H1 (cell line): ENCODE results near the gene ING1. TPM values are rescaled to one million over a fixed set of nuclear protein-coding genes. Genes with fewer than 3 reads are reported as not detected.

Experiments
- CREB1 ChIP-seq: IDR thresholded peaks from 2 replicates; pipeline ENCODE4 v1.6.1; 2012; ENCODE audit warnings: inconsistent platforms
- EZH2 ChIP-seq: fragments of 200-600 bp; sonication (generic); IDR thresholded peaks from 2 replicates; pipeline ENCODE4 v1.7.1; 2012; ENCODE audit warnings: low read depth, mild to moderate bottlenecking, moderate library complexity, low read length, inconsistent platforms; ENCODE audit not compliant: severe bottlenecking
- GABPA ChIP-seq: IDR thresholded peaks from 2 replicates; pipeline ENCODE4 v1.6.1; 2011; ENCODE audit warnings: mild to moderate bottlenecking, low read length, moderate library complexity, borderline replicate concordance; ENCODE audit not compliant: insufficient read depth
- HDAC6 ChIP-seq: IDR thresholded peaks from one replicate; pipeline ENCODE4 v1.7.1; 2012; ENCODE audit warnings: low read depth, mild to moderate bottlenecking, inconsistent platforms, low read length, moderate library complexity
- JUND ChIP-seq: IDR thresholded peaks from 2 replicates; pipeline ENCODE4 v1.6.1; 2011; ENCODE audit warnings: mild to moderate bottlenecking, improper control_type of control experiment, low read length
- KDM1A ChIP-seq: fragments of 200-600, 300-600 bp; sonication (generic); IDR thresholded peaks from 2 replicates; pipeline ENCODE4 v1.7.1; 2016; ENCODE audit warnings: mild to moderate bottlenecking, low read length, borderline replicate concordance
- KDM4A ChIP-seq: IDR thresholded peaks from one replicate; pipeline ENCODE4 v1.7.1; 2012; ENCODE audit warnings: low read depth, mild to moderate bottlenecking, moderate library complexity, low read length, inconsistent platforms; ENCODE audit not compliant: severe bottlenecking
- NANOG ChIP-seq: IDR thresholded peaks from 2 replicates; pipeline ENCODE4 v1.6.1; 2011; ENCODE audit warnings: low read length, low read depth, mild to moderate bottlenecking, inconsistent platforms; ENCODE audit not compliant: insufficient read depth, poor library complexity, severe bottlenecking
- PHF8 ChIP-seq: fragments of 200-600 bp; sonication (generic); conservative IDR thresholded peaks from 2 replicates; pipeline ENCODE4 v1.7.1; 2012; ENCODE audit warnings: low read depth, mild to moderate bottlenecking, inconsistent platforms, low read length, moderate library complexity
- POU5F1 ChIP-seq: IDR thresholded peaks from 2 replicates; pipeline ENCODE4 v1.6.1; 2011; ENCODE audit warnings: low read depth, mild to moderate bottlenecking, low read length, moderate library complexity
- RFX5 ChIP-seq: IDR thresholded peaks from 2 replicates; pipeline ENCODE4 v1.6.1; 2011; ENCODE audit warnings: low read depth, low read length, improper control_type of control experiment, borderline replicate concordance
- SAP30 ChIP-seq: fragments of 300-600 bp; sonication (generic); IDR thresholded peaks from 2 replicates; pipeline ENCODE4 v1.7.1; 2012; ENCODE audit warnings: low read length, moderate library complexity, mild to moderate bottlenecking, inconsistent platforms; ENCODE audit not compliant: insufficient read depth, insufficient replicate concordance
- SIX5 ChIP-seq: IDR thresholded peaks from 2 replicates; pipeline ENCODE4 v1.6.1; 2011; ENCODE audit warnings: mild to moderate bottlenecking, low read depth, low read length
- SP4 ChIP-seq: IDR thresholded peaks from 2 replicates; pipeline ENCODE4 v1.6.1; 2012; ENCODE audit warnings: low read length, inconsistent platforms
- TAF1 ChIP-seq: IDR thresholded peaks from 2 replicates; pipeline ENCODE4 v1.6.1; 2011; ENCODE audit warnings: mild to moderate bottlenecking, low read depth, low read length
- TAF7 ChIP-seq: optimal IDR thresholded peaks from 2 replicates; pipeline ENCODE3; 2011; ENCODE audit warnings: low read depth, mild to moderate bottlenecking, inconsistent platforms, low read length, moderate library complexity, borderline replicate concordance
- TBP ChIP-seq: IDR thresholded peaks from 2 replicates; pipeline ENCODE4 v1.6.1; 2011; ENCODE audit warnings: low read depth, low read length, improper control_type of control experiment
- polyA plus RNA-seq, 7 experiments: library from polyadenylated mRNA; depleted of rRNA in 3 of 7; stranded (reverse) in 5 of 7; unstranded in 2 of 7; fragments of >200 nt in 5 of 7; fragments of 200-250 nt in 2 of 7; gene quantifications; 1 replicate in 5 of 7; 2 replicates in 1 of 7; 4 replicates in 1 of 7; pipeline versions ENCODE4 v1.2.1 to v1.2.3, GENCODE V29; 2011 to 2013; ENCODE audit warnings: missing spikeins in 2 of 7, mixed read lengths in 2 of 7
- total RNA-seq: library from RNA; stranded (reverse); fragmentation: NEBNext Ultra II Directional; extraction: Animal tissue kit (Norgen Biotek cat#: 25700); gene quantifications from 2 replicates; pipeline ENCODE4 v1.2.1, GENCODE V29; 2021
- TF ChIP-seq, protein P1 (sequence below): IDR thresholded peaks from 2 replicates; pipeline ENCODE4 v1.6.1; 2012; ENCODE audit warnings: inconsistent platforms
- TF ChIP-seq, protein P2 (sequence below): IDR thresholded peaks from 2 replicates; pipeline ENCODE4 v1.6.1; 2011; ENCODE audit warnings: low read depth, mild to moderate bottlenecking, low read length; ENCODE audit not compliant: insufficient read depth
- TF ChIP-seq, protein P3 (sequence below), 3 experiments: IDR thresholded peaks; 1 replicate in 2 of 3; 2 replicates in 1 of 3; pipeline versions ENCODE4 v1.5.1 to v1.6.1; 2011; ENCODE audit warnings: low read length in 3 of 3, mild to moderate bottlenecking in 3 of 3, inconsistent platforms in 2 of 3, low read depth in 1 of 3, moderate library complexity in 1 of 3; ENCODE audit not compliant: insufficient read depth in 1 of 3; ENCODE audit errors: control extremely low read depth in 1 of 3

ING1 gene
- total and polyA plus RNA-seq, 2 of the 8 experiments (the other 6 are each of a cell fraction or from before 2014, with no cell fraction given): 22.3 to 26.6 TPM

DNA sequence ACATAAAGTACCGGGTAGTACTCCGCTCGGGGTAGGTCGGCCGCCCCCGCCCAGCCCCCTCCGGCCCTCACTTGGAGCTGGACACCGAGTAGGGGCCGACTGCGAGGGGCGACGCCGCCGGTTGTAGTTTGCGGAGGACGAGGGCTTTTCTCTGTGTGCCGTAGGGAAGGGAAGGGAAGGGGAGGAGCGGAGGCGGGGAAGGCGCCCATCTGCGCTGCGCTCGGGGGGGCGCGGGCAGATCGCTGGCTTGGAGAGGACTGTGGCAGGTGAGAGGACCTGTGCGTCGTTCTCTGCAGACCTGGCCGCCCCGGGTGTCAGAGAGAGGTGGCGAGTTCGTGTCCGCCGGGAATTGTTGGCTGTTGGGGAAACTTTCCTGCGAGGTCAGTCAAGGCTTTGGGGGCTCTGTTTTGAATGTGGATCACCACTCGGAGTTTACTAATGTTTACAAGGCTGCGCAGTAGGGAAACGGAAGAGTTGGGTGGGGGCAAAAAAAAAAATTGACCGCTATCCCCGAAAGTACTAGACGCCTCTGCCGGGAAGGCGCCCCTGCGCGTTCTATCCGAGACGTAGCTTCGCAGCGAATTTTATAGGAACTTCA is 1.4 kb downstream of the ING1 start (continued):
- peak; percentile 32 for TF ChIP-seq KDM4A
- peak; percentile 92 for TF ChIP-seq TAF1
- no peak for TF ChIP-seq RFX5
- TF ChIP-seq, protein P1, sequence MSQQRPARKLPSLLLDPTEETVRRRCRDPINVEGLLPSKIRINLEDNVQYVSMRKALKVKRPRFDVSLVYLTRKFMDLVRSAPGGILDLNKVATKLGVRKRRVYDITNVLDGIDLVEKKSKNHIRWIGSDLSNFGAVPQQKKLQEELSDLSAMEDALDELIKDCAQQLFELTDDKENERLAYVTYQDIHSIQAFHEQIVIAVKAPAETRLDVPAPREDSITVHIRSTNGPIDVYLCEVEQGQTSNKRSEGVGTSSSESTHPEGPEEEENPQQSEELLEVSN: no peak
- no peak for TF ChIP-seq EZH2
- no peak for TF ChIP-seq NANOG
- TF ChIP-seq POU5F1: no peak
- TF ChIP-seq, protein P2, sequence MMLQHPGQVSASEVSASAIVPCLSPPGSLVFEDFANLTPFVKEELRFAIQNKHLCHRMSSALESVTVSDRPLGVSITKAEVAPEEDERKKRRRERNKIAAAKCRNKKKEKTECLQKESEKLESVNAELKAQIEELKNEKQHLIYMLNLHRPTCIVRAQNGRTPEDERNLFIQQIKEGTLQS: no peak
- no peak for TF ChIP-seq HDAC6
- no peak for TF ChIP-seq SIX5
- TF ChIP-seq, protein P3, sequence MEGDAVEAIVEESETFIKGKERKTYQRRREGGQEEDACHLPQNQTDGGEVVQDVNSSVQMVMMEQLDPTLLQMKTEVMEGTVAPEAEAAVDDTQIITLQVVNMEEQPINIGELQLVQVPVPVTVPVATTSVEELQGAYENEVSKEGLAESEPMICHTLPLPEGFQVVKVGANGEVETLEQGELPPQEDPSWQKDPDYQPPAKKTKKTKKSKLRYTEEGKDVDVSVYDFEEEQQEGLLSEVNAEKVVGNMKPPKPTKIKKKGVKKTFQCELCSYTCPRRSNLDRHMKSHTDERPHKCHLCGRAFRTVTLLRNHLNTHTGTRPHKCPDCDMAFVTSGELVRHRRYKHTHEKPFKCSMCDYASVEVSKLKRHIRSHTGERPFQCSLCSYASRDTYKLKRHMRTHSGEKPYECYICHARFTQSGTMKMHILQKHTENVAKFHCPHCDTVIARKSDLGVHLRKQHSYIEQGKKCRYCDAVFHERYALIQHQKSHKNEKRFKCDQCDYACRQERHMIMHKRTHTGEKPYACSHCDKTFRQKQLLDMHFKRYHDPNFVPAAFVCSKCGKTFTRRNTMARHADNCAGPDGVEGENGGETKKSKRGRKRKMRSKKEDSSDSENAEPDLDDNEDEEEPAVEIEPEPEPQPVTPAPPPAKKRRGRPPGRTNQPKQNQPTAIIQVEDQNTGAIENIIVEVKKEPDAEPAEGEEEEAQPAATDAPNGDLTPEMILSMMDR (IDR thresholded peaks at IDR 0.05; ENCODE audit: control extremely low read depth in 1 of 3, insufficient read depth in 1 of 3, low read depth in 1 of 3, low read length in 3 of 3): no peak
- no peak for TF ChIP-seq GABPA
- peak; percentile 39 for TF ChIP-seq SAP30
- TF ChIP-seq SP4: no peak
- peak; percentile 86 for TF ChIP-seq TAF7
- TF ChIP-seq JUND: no peak
- TF ChIP-seq PHF8: peak; percentile 89
- TF ChIP-seq CREB1: no peak; the same call in 1 of the 2 replicates
- no peak for TF ChIP-seq KDM1A
- TF ChIP-seq TBP: peak; percentile 97
